H1 (cell line): ENCODE results near the gene THOC5. TPM values are rescaled to one million over a fixed set of nuclear protein-coding genes. Genes with fewer than 3 reads are reported as not detected.

Experiments used
- CTCF ChIA-PET: fragments of 300-600 bp; sonication (Branson Sonifier 250); formaldehyde crosslinking; loops from one replicate; lab custom pipeline; 2021; ENCODE audit not compliant: partially characterized antibody; lab: Charles Lee
- POLR2A ChIA-PET: fragments of 300-600 bp; sonication (Branson Sonifier 250); formaldehyde crosslinking; loops from one replicate; lab custom pipeline; 2021; ENCODE audit warnings: inconsistent platforms; ENCODE audit not compliant: partially characterized antibody; lab: Charles Lee
- DNase-seq, 2 experiments: peaks; one replicate each; pipeline versions ENCODE4 v3.0.0 to v3.0.0-alpha.2; 2010 to 2022; ENCODE audit warnings: low spot score in 2 of 2, low read depth in 1 of 2, mixed read lengths in 1 of 2
- FAIRE-seq: peaks from 2 replicates; lab custom pipeline; 2011; peaks lifted over from hg19 to GRCh38; lab: Jason Lieb, UNC
- H2AFZ ChIP-seq: 2 replicates; pipeline ENCODE4 v1.8.1; 2012; ENCODE audit warnings: low read length, inconsistent platforms
- H2AK5ac ChIP-seq: 2 replicates; pipeline ENCODE4 v1.6.1; 2013; ENCODE audit warnings: low read depth, low read length
- H2BK120ac ChIP-seq: replicated peaks from 2 replicates; pipeline ENCODE3; 2013; ENCODE audit warnings: low read depth, low read length, inconsistent platforms
- H2BK12ac ChIP-seq: 2 replicates; pipeline ENCODE4 v1.6.1; 2013; ENCODE audit warnings: low read depth, low read length
- H2BK15ac ChIP-seq: 2 replicates; pipeline ENCODE4 v1.6.1; 2013; ENCODE audit warnings: low read length
- H2BK20ac ChIP-seq: 2 replicates; pipeline ENCODE4 v1.6.1; 2013; ENCODE audit warnings: low read length
- H2BK5ac ChIP-seq: 2 replicates; pipeline ENCODE4 v1.6.1; 2013; ENCODE audit warnings: low read depth, low read length
- H3K14ac ChIP-seq: 2 replicates; pipeline ENCODE4 v1.6.1; 2013; ENCODE audit warnings: inconsistent platforms; ENCODE audit not compliant: insufficient read length
- H3K18ac ChIP-seq: 2 replicates; pipeline ENCODE4 v1.6.1; 2013; ENCODE audit warnings: low read length; ENCODE audit errors: extremely low read depth
- H3K23ac ChIP-seq: 2 replicates; pipeline ENCODE4 v1.6.1; 2013; ENCODE audit warnings: inconsistent platforms; ENCODE audit not compliant: insufficient read length
- H3K23me2 ChIP-seq: 2 replicates; pipeline ENCODE4 v1.6.1; 2013; ENCODE audit warnings: low read depth, low read length
- H3K27ac ChIP-seq: 2 replicates; pipeline ENCODE4 v1.6.1; 2011; ENCODE audit warnings: low read depth, low read length, inconsistent platforms
- H3K27me3 ChIP-seq, 4 experiments: replicated peaks in 1 of 4; 1 replicate in 1 of 4; 2 replicates in 3 of 4; pipeline versions ENCODE4 v1.6.1 to v1.8.1; 2011 to 2013; ENCODE audit warnings: low read length in 3 of 4, mild to moderate bottlenecking in 3 of 4, inconsistent platforms in 2 of 4, mixed read lengths in 2 of 4, moderate library complexity in 1 of 4; ENCODE audit not compliant: control insufficient read depth in 3 of 4, insufficient read depth in 3 of 4; ENCODE audit errors: extremely low read depth in 1 of 4
- H3K36me3 ChIP-seq, 4 experiments: 2 replicates each; pipeline versions ENCODE4 v1.6.1 to v1.8.1; 2011 to 2013; ENCODE audit warnings: mild to moderate bottlenecking in 4 of 4, low read length in 3 of 4, moderate library complexity in 2 of 4, control low read depth in 1 of 4, inconsistent platforms in 1 of 4; ENCODE audit not compliant: insufficient read depth in 4 of 4, control insufficient read depth in 2 of 4
- H3K4ac ChIP-seq: replicated peaks from 2 replicates; pipeline ENCODE3; 2013; ENCODE audit warnings: low read length, low read depth, mixed read lengths, inconsistent platforms; ENCODE audit not compliant: insufficient read length
- H3K4me1 ChIP-seq, 4 experiments: replicated peaks in 1 of 4; 1 replicate in 1 of 4; 2 replicates in 3 of 4; pipeline versions ENCODE4 v1.6.1 to v1.8.1; 2011 to 2013; ENCODE audit warnings: low read length in 3 of 4, inconsistent platforms in 2 of 4, mixed read lengths in 1 of 4; ENCODE audit not compliant: insufficient read depth in 4 of 4, control insufficient read depth in 3 of 4
- H3K4me2 ChIP-seq, 2 experiments: 2 replicates each; pipeline versions ENCODE4 v1.6.1 to v1.8.1; 2011 to 2013; ENCODE audit warnings: low read depth in 2 of 2, low read length in 2 of 2, control low read depth in 1 of 2, inconsistent platforms in 1 of 2, mild to moderate bottlenecking in 1 of 2; ENCODE audit not compliant: insufficient read depth in 1 of 2
- H3K4me3 ChIP-seq, 4 experiments: fragments of 200-600, 300-600 bp in 1 of 4; sonication (generic), shearing (Covaris generic), sonication (Bioruptor Twin) in 1 of 4; 2 replicates each; pipeline versions ENCODE4 v1.5.1 to v1.8.1; 2011 to 2016; ENCODE audit warnings: low read length in 4 of 4, low read depth in 3 of 4, control low read depth in 2 of 4, inconsistent platforms in 2 of 4, mild to moderate bottlenecking in 2 of 4, mixed read lengths in 1 of 4, moderate library complexity in 1 of 4; ENCODE audit not compliant: insufficient read depth in 2 of 4; ENCODE audit errors: extremely low read depth in 1 of 4
- H3K56ac ChIP-seq: replicated peaks from 2 replicates; pipeline ENCODE3; 2013; ENCODE audit warnings: low read depth, mild to moderate bottlenecking, mixed read lengths, low read length, inconsistent platforms; ENCODE audit not compliant: insufficient read length
- H3K79me1 ChIP-seq: 2 replicates; pipeline ENCODE4 v1.6.1; 2013; ENCODE audit warnings: low read depth, low read length, control low read depth
- H3K79me2 ChIP-seq, 2 experiments: 2 replicates each; pipeline versions ENCODE4 v1.6.1 to v1.8.1; 2012 to 2013; ENCODE audit warnings: low read length in 2 of 2, mild to moderate bottlenecking in 2 of 2, inconsistent platforms in 1 of 2; ENCODE audit not compliant: insufficient read depth in 2 of 2, control insufficient read depth in 1 of 2
- H3K9ac ChIP-seq, 4 experiments: replicated peaks in 1 of 4; 1 replicate in 1 of 4; 2 replicates in 3 of 4; pipeline versions ENCODE4 v1.6.1 to v1.8.1; 2011 to 2013; ENCODE audit warnings: low read depth in 3 of 4, low read length in 3 of 4, control low read depth in 2 of 4, mild to moderate bottlenecking in 2 of 4, moderate library complexity in 2 of 4, inconsistent platforms in 1 of 4; ENCODE audit errors: extremely low read depth in 1 of 4
- H3K9me3 ChIP-seq, 2 experiments: 2 replicates each; pipeline versions ENCODE4 v1.6.1 to v1.8.1; 2012 to 2013; ENCODE audit warnings: mild to moderate bottlenecking in 2 of 2, moderate library complexity in 2 of 2, control low read depth in 1 of 2, inconsistent platforms in 1 of 2, low read depth in 1 of 2, low read length in 1 of 2, mixed read lengths in 1 of 2; ENCODE audit not compliant: insufficient read depth in 2 of 2
- H4K20me1 ChIP-seq, 2 experiments: replicated peaks in 1 of 2; 2 replicates each; pipeline versions ENCODE3 to v1.8.1; 2011 to 2013; ENCODE audit warnings: inconsistent platforms in 2 of 2, low read length in 2 of 2, mild to moderate bottlenecking in 1 of 2; ENCODE audit not compliant: insufficient read depth in 2 of 2, control insufficient read depth in 1 of 2
- H4K5ac ChIP-seq: 2 replicates; pipeline ENCODE4 v1.6.1; 2013; ENCODE audit warnings: low read length, low read depth, mixed read lengths, inconsistent platforms; ENCODE audit not compliant: insufficient read length
- H4K8ac ChIP-seq: 2 replicates; pipeline ENCODE4 v1.8.0; 2013; ENCODE audit warnings: mild to moderate bottlenecking, moderate library complexity, low read length, inconsistent platforms; ENCODE audit not compliant: insufficient read depth; ENCODE audit errors: extremely low read depth
- H4K91ac ChIP-seq: replicated peaks from 2 replicates; pipeline ENCODE3; 2013; ENCODE audit warnings: low read length, mixed read lengths, inconsistent platforms; ENCODE audit not compliant: insufficient read length
- EZH2 ChIP-seq: fragments of 200-600 bp; sonication (generic); IDR thresholded peaks from 2 replicates; pipeline ENCODE4 v1.7.1; 2012; ENCODE audit warnings: low read depth, mild to moderate bottlenecking, moderate library complexity, low read length, inconsistent platforms; ENCODE audit not compliant: severe bottlenecking
- FOSL1 ChIP-seq: IDR thresholded peaks from 2 replicates; pipeline ENCODE4 v1.6.1; 2011; ENCODE audit warnings: mild to moderate bottlenecking, low read depth, low read length, moderate library complexity; ENCODE audit not compliant: insufficient read depth
- HDAC2 ChIP-seq, 2 experiments: fragments of 300-600 bp in 1 of 2; sonication (generic) in 1 of 2; IDR thresholded peaks; 2 replicates each; pipeline ENCODE4 v1.6.1; 2011 to 2012; ENCODE audit warnings: low read depth in 2 of 2, low read length in 2 of 2, mild to moderate bottlenecking in 2 of 2, moderate library complexity in 2 of 2, borderline replicate concordance in 1 of 2, inconsistent platforms in 1 of 2
- USF2 ChIP-seq: IDR thresholded peaks from 2 replicates; pipeline ENCODE4 v1.6.1; 2011; ENCODE audit warnings: low read length, improper control_type of control experiment
- WGBS, 2 experiments: shearing (Covaris generic) in 1 of 2; methylation state at CpG; one replicate each; pipeline versions ENCODE4 v1.1.6 to v1.1.7; 2013 to 2015; ENCODE audit warnings: low lambda C conversion rate in 2 of 2, mixed read lengths in 2 of 2, inconsistent platforms in 1 of 2, low coverage in 1 of 2, missing lambda C conversion rate in 1 of 2; ENCODE audit not compliant: insufficient replicate concordance in 2 of 2, insufficient coverage in 1 of 2, insufficient read length in 1 of 2; ENCODE audit errors: extremely low coverage in 1 of 2, missing lambda C conversion rate in 1 of 2; 5-methylcytosine and 5-hydroxymethylcytosine counted together
- polyA plus RNA-seq, 7 experiments: library from polyadenylated mRNA; depleted of rRNA in 3 of 7; stranded (reverse) in 5 of 7; unstranded in 2 of 7; fragments of >200 nt in 5 of 7; fragments of 200-250 nt in 2 of 7; gene quantifications; 1 replicate in 5 of 7; 2 replicates in 1 of 7; 4 replicates in 1 of 7; pipeline versions ENCODE4 v1.2.1 to v1.2.3, GENCODE V29; 2011 to 2013; ENCODE audit warnings: missing spikeins in 2 of 7, mixed read lengths in 2 of 7
- total RNA-seq: library from RNA; stranded (reverse); fragmentation: NEBNext Ultra II Directional; extraction: Animal tissue kit (Norgen Biotek cat#: 25700); gene quantifications from 2 replicates; pipeline ENCODE4 v1.2.1, GENCODE V29; 2021

The THOC5 gene
- total and polyA plus RNA-seq, 2 of the 8 experiments (the other 6 are each of a cell fraction or from before 2014, with no cell fraction given), result 27.7 to 65.7 TPM

DNA sequence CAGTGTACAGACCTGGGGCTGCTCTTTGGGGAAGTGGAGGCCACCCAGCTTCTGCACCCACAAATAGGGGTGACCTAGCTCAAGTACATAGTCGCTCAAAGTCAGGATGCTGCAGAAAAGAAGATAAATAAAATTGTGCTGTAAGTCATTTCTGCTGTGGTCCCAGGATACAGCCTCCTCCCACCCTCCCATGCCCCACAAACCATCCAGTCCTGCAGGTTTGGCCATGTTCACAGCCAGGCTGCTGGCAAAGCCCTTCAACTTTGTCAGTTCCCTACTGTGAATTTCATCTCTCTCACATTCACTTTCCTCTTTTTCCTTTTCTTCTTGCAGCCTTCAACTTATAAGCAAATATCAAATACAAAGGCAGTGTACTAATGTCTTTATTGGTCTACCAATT lies 33.6 kb downstream of the THOC5 start:
- no peak overlapping the region for H4K5ac ChIP-seq
- H3K23me2 ChIP-seq, result no peaks in the 10 kb centered on the region
- no peak overlapping the region for H2BK20ac ChIP-seq
- no peak overlapping the region for H3K14ac ChIP-seq
- H3K79me2 ChIP-seq, result no peaks in the 10 kb centered on the region
- H3K4me1 ChIP-seq, result no peaks in the 10 kb centered on the region
- no peak overlapping the region for H4K91ac ChIP-seq
- no peak overlapping the region for H2AFZ ChIP-seq
- no peak overlapping the region for H2BK15ac ChIP-seq
- no peak overlapping the region for H2BK12ac ChIP-seq
- CTCF ChIA-PET, result interaction anchor here (1.1 kb wide), 2 partner anchors 25 to 124 kb away, joined by 3 to 4 read pairs; no protein-coding TSS in a partner anchor
- no peak for FAIRE-seq
- no peaks in the 10 kb centered on the region for H3K9me3 ChIP-seq
- peaks cover 2 to 8% of the 10 kb centered on the region in 2 experiments for H4K20me1 ChIP-seq
- no peak overlapping the region for H3K56ac ChIP-seq
- H3K4me3 ChIP-seq, result no peak overlapping the region
- 100% methylated on average over 1 of the region's 1 CpG; no CpG with 5 or more reads in 1 of the 2 experiments for WGBS, 2 experiments
- no peaks in the 10 kb centered on the region for H3K79me1 ChIP-seq
- no peaks in the 10 kb centered on the region for H3K27me3 ChIP-seq
- H3K4me2 ChIP-seq, result no peak overlapping the region
- H2AK5ac ChIP-seq, result no peak overlapping the region
- POLR2A ChIA-PET, result no interaction called here
- no peak overlapping the region for H3K27ac ChIP-seq
- H2BK120ac ChIP-seq, result no peak overlapping the region
- H3K4ac ChIP-seq, result no peak overlapping the region
- H4K8ac ChIP-seq, result no peak overlapping the region
- no peak overlapping the region for H3K9ac ChIP-seq
- TF ChIP-seq EZH2 (no peak), USF2 (no peak), FOSL1 (no peak), HDAC2 (IDR thresholded peaks at IDR 0.05; ENCODE audit: borderline replicate concordance in 1 of 2, low read depth in 2 of 2, low read length in 2 of 2) (no peak)
- TF ChIP-seq, all 59 proteins: peak for 0
- DNase-seq, result no peak
- Histone ChIP-seq H2BK5ac (no peak overlapping the region), H3K18ac (no peak overlapping the region), H3K23ac (no peak overlapping the region), H3K36me3 (peaks cover 30 to 80% (median 57%) of the 10 kb centered on the region in 4 experiments)
